GM12873 (cell line): ENCODE measurements around the gene PCCA.

Experiments used
- TF ChIP-seq, protein P1 (sequence below): IDR thresholded peaks from 2 replicates; pipeline ENCODE4 v1.5.1; 2012; ENCODE audit warnings: low read depth, mild to moderate bottlenecking, moderate library complexity, low read length, control low read depth; ENCODE audit not compliant: insufficient read depth; ENCODE audit errors: missing control alignments

The PCCA gene, protein sequence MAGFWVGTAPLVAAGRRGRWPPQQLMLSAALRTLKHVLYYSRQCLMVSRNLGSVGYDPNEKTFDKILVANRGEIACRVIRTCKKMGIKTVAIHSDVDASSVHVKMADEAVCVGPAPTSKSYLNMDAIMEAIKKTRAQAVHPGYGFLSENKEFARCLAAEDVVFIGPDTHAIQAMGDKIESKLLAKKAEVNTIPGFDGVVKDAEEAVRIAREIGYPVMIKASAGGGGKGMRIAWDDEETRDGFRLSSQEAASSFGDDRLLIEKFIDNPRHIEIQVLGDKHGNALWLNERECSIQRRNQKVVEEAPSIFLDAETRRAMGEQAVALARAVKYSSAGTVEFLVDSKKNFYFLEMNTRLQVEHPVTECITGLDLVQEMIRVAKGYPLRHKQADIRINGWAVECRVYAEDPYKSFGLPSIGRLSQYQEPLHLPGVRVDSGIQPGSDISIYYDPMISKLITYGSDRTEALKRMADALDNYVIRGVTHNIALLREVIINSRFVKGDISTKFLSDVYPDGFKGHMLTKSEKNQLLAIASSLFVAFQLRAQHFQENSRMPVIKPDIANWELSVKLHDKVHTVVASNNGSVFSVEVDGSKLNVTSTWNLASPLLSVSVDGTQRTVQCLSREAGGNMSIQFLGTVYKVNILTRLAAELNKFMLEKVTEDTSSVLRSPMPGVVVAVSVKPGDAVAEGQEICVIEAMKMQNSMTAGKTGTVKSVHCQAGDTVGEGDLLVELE

DNA sequence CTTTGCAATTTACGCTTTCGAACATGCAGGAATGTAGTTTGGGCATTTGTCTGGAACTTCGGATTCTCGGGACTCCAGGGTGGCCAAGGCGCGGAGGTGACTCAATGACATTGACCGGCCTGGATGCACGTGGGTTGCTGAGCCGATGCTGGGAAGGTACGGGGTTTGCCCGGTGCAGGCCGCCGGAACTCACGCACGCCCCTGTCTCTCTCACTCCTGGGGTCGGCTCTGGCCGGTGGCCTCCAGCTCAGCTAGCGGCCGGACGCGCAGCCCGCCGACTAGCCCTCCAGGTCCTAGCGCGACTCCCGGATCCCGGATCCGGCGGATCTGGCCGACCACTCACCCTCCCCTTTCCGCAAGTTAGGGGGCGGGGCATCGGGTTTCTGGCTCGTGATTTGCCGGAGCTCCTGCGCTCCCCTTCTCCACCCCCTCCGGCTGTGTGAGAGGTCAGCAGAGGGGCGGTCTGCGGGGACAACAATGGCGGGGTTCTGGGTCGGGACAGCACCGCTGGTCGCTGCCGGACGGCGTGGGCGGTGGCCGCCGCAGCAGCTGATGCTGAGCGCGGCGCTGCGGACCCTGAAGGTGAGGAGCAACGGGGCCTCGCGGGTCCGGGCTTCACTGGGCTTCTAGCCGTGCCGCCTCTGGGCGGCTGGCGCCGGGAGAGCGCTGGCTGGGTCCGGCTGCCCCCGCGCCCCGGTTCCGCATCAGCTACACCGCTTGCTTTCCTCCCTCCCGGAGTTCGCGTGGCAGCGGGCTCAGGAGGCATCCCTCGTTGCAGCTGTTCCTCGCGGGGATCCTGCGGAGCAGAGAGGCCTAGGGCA is at the start of gene PCCA:
PCCA (plus strand) TSS at position 450 of the 821 bp plus-strand sequence; CDS start at position 478, 28 bp downstream.
- TF ChIP-seq, protein P1, sequence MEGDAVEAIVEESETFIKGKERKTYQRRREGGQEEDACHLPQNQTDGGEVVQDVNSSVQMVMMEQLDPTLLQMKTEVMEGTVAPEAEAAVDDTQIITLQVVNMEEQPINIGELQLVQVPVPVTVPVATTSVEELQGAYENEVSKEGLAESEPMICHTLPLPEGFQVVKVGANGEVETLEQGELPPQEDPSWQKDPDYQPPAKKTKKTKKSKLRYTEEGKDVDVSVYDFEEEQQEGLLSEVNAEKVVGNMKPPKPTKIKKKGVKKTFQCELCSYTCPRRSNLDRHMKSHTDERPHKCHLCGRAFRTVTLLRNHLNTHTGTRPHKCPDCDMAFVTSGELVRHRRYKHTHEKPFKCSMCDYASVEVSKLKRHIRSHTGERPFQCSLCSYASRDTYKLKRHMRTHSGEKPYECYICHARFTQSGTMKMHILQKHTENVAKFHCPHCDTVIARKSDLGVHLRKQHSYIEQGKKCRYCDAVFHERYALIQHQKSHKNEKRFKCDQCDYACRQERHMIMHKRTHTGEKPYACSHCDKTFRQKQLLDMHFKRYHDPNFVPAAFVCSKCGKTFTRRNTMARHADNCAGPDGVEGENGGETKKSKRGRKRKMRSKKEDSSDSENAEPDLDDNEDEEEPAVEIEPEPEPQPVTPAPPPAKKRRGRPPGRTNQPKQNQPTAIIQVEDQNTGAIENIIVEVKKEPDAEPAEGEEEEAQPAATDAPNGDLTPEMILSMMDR: no peak

DNA sequence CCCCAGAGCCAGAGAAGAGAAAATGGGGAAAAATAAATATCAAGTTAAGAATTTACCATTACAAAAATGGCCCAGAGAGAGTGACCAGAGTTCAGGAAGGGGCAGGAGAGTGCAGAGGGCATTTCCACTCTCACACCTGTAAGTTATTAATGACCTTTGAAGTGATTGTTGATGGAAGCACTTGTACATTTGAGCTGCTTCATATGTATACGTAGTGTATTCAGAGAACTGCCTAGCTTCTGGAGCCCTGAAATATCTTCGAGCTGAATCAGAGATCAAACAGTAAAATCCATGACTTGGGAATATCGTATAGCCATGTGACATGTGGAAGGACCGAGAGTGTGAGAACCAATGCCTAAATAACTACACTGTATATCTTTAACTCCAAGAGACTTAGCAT is 49.2 kb upstream of the PCCA start:
- TF ChIP-seq, protein P1: no peak

DNA sequence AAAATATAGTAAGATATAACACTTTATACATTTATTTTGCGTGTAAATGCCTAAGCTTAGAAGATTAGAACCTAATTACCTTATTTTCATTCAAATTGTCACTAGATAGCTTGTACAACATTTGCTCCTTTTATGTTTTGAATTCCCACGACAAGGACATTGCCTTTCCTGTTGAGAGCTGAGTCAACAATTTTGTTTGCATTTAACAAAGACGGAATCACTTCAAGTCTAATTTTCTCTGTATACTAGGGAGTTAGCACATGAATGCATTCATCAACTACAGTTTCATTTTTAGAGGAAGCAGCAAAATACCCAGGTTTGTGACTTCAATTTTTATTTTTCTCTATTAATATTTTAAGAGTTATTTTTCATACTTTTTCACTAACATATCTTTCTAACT is 48.7 kb upstream of the PCCA start:
- TF ChIP-seq, protein P1: no peak

DNA sequence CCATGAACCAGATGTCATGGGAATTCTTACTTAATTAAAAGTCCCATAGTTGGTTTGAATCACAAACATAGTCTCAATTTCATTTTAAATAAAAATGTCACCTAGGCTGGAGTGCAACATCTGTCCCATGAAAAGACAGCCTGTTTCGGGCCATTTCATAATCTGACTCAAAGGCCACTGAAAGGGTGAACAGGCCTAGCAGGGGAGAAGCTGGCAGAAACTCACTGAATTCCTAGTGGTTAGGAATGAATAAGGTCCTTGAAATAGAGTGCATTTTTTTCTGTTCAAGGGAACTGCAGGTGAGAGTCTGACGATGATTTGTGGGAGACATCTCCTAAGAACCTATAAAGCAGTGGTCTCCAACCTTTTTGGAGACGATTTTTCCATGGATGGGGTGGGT is 44.0 kb upstream of the PCCA start:
- TF ChIP-seq, protein P1: no peak

DNA sequence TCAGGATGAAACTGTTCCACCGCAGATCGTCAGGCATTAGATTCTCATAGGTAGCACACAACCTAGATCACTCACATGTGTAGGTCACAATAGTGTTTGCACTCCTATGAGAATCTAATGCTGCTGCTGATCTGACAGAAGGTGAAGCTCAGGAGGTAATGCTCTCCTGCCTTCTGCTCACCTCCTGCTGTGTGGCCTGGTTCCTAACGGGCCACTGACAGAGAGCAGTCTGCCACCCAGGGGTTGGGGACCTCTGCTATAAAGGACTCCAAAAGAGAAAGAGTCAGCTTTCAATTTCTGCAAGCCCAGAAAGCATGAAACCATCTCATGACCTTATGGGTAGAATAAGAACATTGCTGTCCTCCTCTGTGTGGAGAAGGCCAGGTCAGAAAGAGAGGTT is 43.5 kb upstream of the PCCA start:
- TF ChIP-seq, protein P1: no peak

DNA sequence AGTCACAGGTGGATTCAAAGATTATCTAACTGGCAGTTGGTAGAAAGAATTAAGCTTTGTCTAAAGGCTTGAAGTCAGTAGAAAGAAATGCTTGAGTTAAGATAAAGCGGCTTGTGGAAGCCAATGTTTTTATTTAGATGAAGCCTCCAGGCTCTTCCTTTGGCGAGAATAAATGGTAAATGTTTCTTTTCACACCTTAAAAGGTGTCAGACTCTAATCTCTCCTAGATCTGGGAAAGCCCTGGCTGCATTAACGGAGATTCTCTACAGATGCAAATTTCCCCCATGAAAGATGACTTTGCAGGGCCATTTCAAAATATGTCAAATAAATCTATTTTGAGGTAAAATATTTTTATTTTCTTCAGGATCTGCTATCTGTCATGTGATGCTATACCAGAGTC is 37.8 kb upstream of the PCCA start:
- TF ChIP-seq, protein P1: no peak

DNA sequence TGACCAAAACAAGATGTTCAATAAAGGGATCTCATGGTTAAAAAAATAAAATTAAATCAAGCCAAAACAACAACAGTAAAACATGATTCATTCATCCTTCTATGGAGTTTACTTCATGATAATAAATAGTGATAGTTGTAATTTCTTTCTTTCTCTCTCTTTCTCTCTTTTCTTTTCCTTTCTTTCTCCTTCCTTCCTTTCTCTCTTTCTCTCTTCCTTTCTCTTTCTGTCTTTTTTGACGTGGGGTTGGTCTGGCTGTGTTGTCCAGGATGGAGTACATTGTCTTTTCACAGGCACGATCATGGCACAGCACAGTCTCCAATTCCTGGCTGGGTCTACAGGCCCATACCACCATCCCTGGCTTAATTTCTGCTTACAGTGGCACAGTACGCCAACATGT is 29.1 kb upstream of the PCCA start:
- TF ChIP-seq, protein P1: no peak
